Occipital lobe (tissue), 2 donors: ENCODE data around the gene RALY. TPM values are rescaled to one million over a fixed set of nuclear protein-coding genes. Genes with fewer than 3 reads are reported as not detected.
"Not testable (repeated sequence)": the region's sequence is repeated elsewhere in the genome, so short reads cannot be mapped to it uniquely, and the experiment has no call there.

Experiments used
- DNase-seq: peaks from one replicate; lab custom pipeline; 2025; lab: John Stamatoyannopoulos, UW
- total RNA-seq: library from RNA; depleted of rRNA; stranded (reverse); fragments of >200 nt; gene quantifications from one replicate; pipeline ENCODE4 v1.2.3, GENCODE V29; 2014

The RALY gene
- total RNA-seq, 1 donor from 2014 or later, result 56.8 TPM

- no peak for DNase-seq
Measured at GRCh38 chr20:34015401-34016335, 22.0 kb downstream of the RALY start.

GRCh38 chr20:34016736-34017135 is 23.0 kb downstream of the RALY start:
- no peak for DNase-seq

GRCh38 chr20:34017610-34018009 is 23.9 kb downstream of the RALY start:
- DNase-seq, result no peak

GRCh38 chr20:34018166-34018565 is 24.5 kb downstream of the RALY start:
- DNase-seq, result no peak

GRCh38 chr20:34022151-34022838 is 28.6 kb downstream of the RALY start:
- DNase-seq, result no peak

- DNase-seq, result no peak
Measured at GRCh38 chr20:34022839-34023234, 29.1 kb downstream of the RALY start.

- DNase-seq, result no peak
Measured at GRCh38 chr20:34023937-34024722, 30.4 kb downstream of the RALY start.

- DNase-seq, result no peak
Measured at GRCh38 chr20:34024723-34025351, 31.1 kb downstream of the RALY start.

GRCh38 chr20:34028013-34028412 is 34.3 kb downstream of the RALY start:
- not testable (repeated sequence) for DNase-seq

- no peak for DNase-seq
Measured at GRCh38 chr20:34029415-34029814, 35.7 kb downstream of the RALY start.

GRCh38 chr20:34030456-34030855 is 36.7 kb downstream of the RALY start:
- no peak for DNase-seq

- DNase-seq, result no peak
Measured at GRCh38 chr20:34033903-34034302, 40.2 kb downstream of the RALY start.

GRCh38 chr20:34037121-34037520 is 43.4 kb downstream of the RALY start:
- DNase-seq, result no peak

- no peak for DNase-seq
Measured at GRCh38 chr20:34037767-34038166, 44.1 kb downstream of the RALY start.

- DNase-seq, result no peak
Measured at GRCh38 chr20:34040300-34040995, 46.7 kb downstream of the RALY start.

GRCh38 chr20:34041226-34041625 is 47.5 kb downstream of the RALY start:
- no peak for DNase-seq

GRCh38 chr20:34042262-34042661 is 48.6 kb downstream of the RALY start:
- DNase-seq, result no peak

GRCh38 chr20:34043025-34043424 is 49.3 kb downstream of the RALY start:
- DNase-seq, result no peak

- no peak for DNase-seq
Measured at GRCh38 chr20:34045294-34045693, 51.6 kb downstream of the RALY start.

GRCh38 chr20:34045930-34046725 is 52.4 kb downstream of the RALY start:
- DNase-seq, result no peak
